DOHH2 (cell line): ENCODE results near the gene PPP2R5E.
"Not testable (repeated sequence)": the region's sequence is repeated elsewhere in the genome, so short reads cannot be mapped to it uniquely, and the experiment has no call there.

Source experiments
- H3F3A ChIP-seq: fragments of 200-600 bp; sonication (generic), shearing (Covaris generic); 2 replicates; pipeline ENCODE4 v1.6.0; 2016; ENCODE audit warnings: antibody characterized with exemption, mild to moderate bottlenecking; ENCODE audit not compliant: control insufficient read depth, insufficient read depth
- H3K27ac ChIP-seq: fragments of 200-600 bp; sonication (generic); 2 replicates; pipeline ENCODE4 v1.5.1; 2014; ENCODE audit warnings: low read depth, mild to moderate bottlenecking, low read length, moderate library complexity
- H3K27me3 ChIP-seq: fragments of 200-600 bp; sonication (generic); 2 replicates; pipeline ENCODE4 v1.6.1; 2014; ENCODE audit warnings: mild to moderate bottlenecking, low read length, mixed read lengths; ENCODE audit not compliant: control insufficient read depth
- H3K36me3 ChIP-seq: fragments of 200-600 bp; sonication (generic); 2 replicates; pipeline ENCODE4 v1.6.1; 2014; ENCODE audit warnings: mild to moderate bottlenecking, low read length, moderate library complexity, mixed read lengths; ENCODE audit not compliant: control insufficient read depth
- H3K4me1 ChIP-seq: fragments of 200-600 bp; sonication (generic); 2 replicates; pipeline ENCODE4 v1.6.1; 2014; ENCODE audit warnings: mild to moderate bottlenecking, low read length, mixed read lengths; ENCODE audit not compliant: control insufficient read depth
- H3K4me2 ChIP-seq: fragments of 200-600 bp; sonication (generic); 2 replicates; pipeline ENCODE4 v1.6.0; 2014; ENCODE audit warnings: mild to moderate bottlenecking, low read length, moderate library complexity
- H3K4me3 ChIP-seq: fragments of 200-600 bp; sonication (generic); 2 replicates; pipeline ENCODE4 v1.5.1; 2014; ENCODE audit warnings: mild to moderate bottlenecking, low read length, mixed read lengths
- H3K79me2 ChIP-seq: fragments of 200-600 bp; sonication (generic); 2 replicates; pipeline ENCODE4 v1.6.1; 2014; ENCODE audit warnings: mild to moderate bottlenecking, low read length, mixed read lengths; ENCODE audit not compliant: control insufficient read depth
- H3K9me2 ChIP-seq: fragments of 200-600 bp; sonication (generic); replicated peaks from 2 replicates; pipeline ENCODE4 v1.6.1; 2014; ENCODE audit warnings: mild to moderate bottlenecking, low read length, mixed read lengths; ENCODE audit not compliant: control insufficient read depth
- H3K9me3 ChIP-seq: fragments of 200-600 bp; sonication (generic); 2 replicates; pipeline ENCODE4 v1.6.1; 2014; ENCODE audit warnings: antibody characterized with exemption, low read length, mixed read lengths; ENCODE audit not compliant: control insufficient read depth, insufficient read depth
- H4K20me1 ChIP-seq: fragments of 200-600 bp; sonication (generic); 2 replicates; pipeline ENCODE4 v1.6.0; 2014; ENCODE audit warnings: low read depth, mild to moderate bottlenecking, antibody characterized with exemption, low read length, moderate library complexity; ENCODE audit not compliant: control insufficient read depth, insufficient read depth
- CTCF ChIP-seq: fragments of 200-600 bp; sonication (generic); IDR thresholded peaks from one replicate; pipeline ENCODE4 v1.5.1; 2014; ENCODE audit warnings: antibody characterized with exemption, mild to moderate bottlenecking, low read depth, low read length; ENCODE audit not compliant: poor library complexity, severe bottlenecking
- EZH2phosphoT487 ChIP-seq: fragments of 200-600 bp; sonication (generic); IDR thresholded peaks from 2 replicates; pipeline ENCODE4 v1.6.1; 2017; ENCODE audit warnings: borderline replicate concordance, mild to moderate bottlenecking, antibody characterized with exemption, low read length, moderate library complexity, mixed read lengths

The PPP2R5E gene

GRCh38 chr14:63523735-63524426 lies 19.3 kb downstream of the PPP2R5E start:
- Histone ChIP-seq H4K20me1 (no peaks in the 10 kb centered on the region), H3K4me1 (peaks cover 24% of the 10 kb centered on the region), H3K27ac (peak overlapping the region; percentile 74), H3K79me2 (peaks cover 51% of the 10 kb centered on the region), H3K36me3 (peaks cover 19% of the 10 kb centered on the region), H3K4me3 (peak overlapping the region; percentile 41), H3K27me3 (no peaks in the 10 kb centered on the region), H3K9me3 (no peaks in the 10 kb centered on the region), H3K4me2 (peak overlapping the region; percentile 58), H3K9me2 (no peaks in the 10 kb centered on the region), H3F3A (0 out of 2 replicates have a peak, but pooled peaks cover 2% of the 10 kb centered on the region)
- TF ChIP-seq CTCF, result no peak
- no peak for TF ChIP-seq EZH2phosphoT487

DNA sequence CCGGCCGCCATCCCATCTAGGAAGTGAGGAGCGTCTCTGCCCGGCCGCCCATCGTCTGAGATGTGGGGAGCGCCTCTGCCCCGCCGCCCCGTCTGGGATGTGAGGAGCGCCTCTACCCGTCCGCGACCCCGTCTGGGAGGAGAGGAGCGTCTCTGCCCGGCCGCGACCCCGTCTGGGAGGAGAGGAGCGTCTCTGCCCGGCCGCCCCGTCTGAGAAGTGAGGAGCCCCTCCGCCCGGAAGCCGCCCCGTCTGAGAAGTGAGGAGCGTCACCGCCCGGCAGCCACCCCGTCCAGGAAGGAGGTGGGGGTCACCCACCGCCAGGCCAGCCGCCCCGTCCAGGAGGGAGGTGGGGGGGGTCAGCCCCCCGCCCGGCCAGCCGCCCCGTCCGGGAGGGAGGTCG lies 20.7 kb downstream of the PPP2R5E start:
- Histone ChIP-seq H3K36me3 (peaks cover 19% of the 10 kb centered on the region), H3K4me1 (peaks cover 24% of the 10 kb centered on the region), H3K79me2 (peaks cover 50% of the 10 kb centered on the region)
- not testable (repeated sequence) for H3K4me3 ChIP-seq, H3K27ac ChIP-seq, H3K27me3 ChIP-seq, H3K9me3 ChIP-seq, H3F3A ChIP-seq, H3K9me2 ChIP-seq, H4K20me1 ChIP-seq, H3K4me2 ChIP-seq

DNA sequence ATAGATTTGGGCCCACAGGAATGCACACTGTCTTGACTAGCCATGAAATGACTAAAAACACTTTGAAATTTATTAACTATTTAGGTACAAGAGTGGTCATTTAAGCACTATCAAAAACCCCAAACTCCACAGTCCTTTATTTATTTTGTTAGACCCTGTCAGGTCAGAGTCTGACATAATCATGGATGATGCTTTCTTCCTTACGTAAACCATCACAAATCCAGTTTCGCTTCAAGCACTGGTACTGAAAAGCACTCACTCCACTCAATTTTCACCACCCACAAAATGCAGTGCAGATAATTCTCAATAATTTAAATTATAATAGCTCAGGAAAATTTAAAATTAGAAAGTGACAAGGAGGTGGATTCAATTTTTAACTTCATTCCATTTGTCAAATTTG lies 25.8 kb downstream of the PPP2R5E start:
- no peak for TF ChIP-seq CTCF
- TF ChIP-seq EZH2phosphoT487, result no peak
- H3F3A ChIP-seq, result no peaks in the 10 kb centered on the region
- H3K4me1 ChIP-seq, result no peaks in the 10 kb centered on the region
- no peaks in the 10 kb centered on the region for H3K9me3 ChIP-seq
- H3K4me2 ChIP-seq, result no peak overlapping the region
- H3K27me3 ChIP-seq, result no peaks in the 10 kb centered on the region
- H3K36me3 ChIP-seq, result peaks cover 7% of the 10 kb centered on the region
- H3K27ac ChIP-seq, result no peak overlapping the region
- H4K20me1 ChIP-seq, result peaks cover 7% of the 10 kb centered on the region; the same call in 1 of the 2 replicates
- no peaks in the 10 kb centered on the region for H3K9me2 ChIP-seq
- no peak overlapping the region for H3K4me3 ChIP-seq
- peaks cover 56% of the 10 kb centered on the region for H3K79me2 ChIP-seq

DNA sequence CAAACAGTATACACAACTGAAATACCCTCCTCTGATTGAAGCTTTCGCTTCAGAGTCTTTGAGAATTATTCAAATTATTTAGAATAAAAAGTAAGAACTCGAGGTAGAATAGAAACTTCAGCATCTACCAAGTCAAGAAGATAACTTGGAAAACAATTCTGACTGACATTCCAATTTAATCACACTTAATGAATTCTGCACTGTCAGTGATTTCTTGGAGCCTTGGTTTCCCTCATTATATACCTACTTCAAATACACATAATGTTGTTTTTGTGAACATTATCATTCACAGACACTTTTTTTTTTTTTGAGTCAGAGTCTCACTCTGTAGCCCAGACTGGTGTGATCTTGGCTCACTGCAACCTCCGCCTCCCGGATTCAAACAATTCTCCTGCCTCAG lies 27.9 kb downstream of the PPP2R5E start:
- H3K4me1 ChIP-seq, result no peaks in the 10 kb centered on the region
- no peaks in the 10 kb centered on the region for H3K27me3 ChIP-seq
- H3K4me2 ChIP-seq, result no peak overlapping the region
- H3K9me3 ChIP-seq, result no peaks in the 10 kb centered on the region
- H3K36me3 ChIP-seq, result peaks cover 5% of the 10 kb centered on the region
- no peaks in the 10 kb centered on the region for H3F3A ChIP-seq
- H3K27ac ChIP-seq, result no peak overlapping the region
- H4K20me1 ChIP-seq, result peaks cover 7% of the 10 kb centered on the region; the same call in 1 of the 2 replicates
- TF ChIP-seq EZH2phosphoT487 (no peak), CTCF (no peak)
- no peak overlapping the region for H3K4me3 ChIP-seq
- H3K79me2 ChIP-seq, result peaks cover 69% of the 10 kb centered on the region
- no peaks in the 10 kb centered on the region for H3K9me2 ChIP-seq
